Measurements from ENCODE around the gene NT5DC3. TPM values are rescaled to one million over a fixed set of nuclear protein-coding genes. Genes with fewer than 3 reads are reported as not detected.

NT5DC3 gene
- total and polyA plus RNA-seq, 9 of the 15 experiments (the other 6 are each of a cell fraction or from before 2014, with no cell fraction given) = 6.3 to 33.5 (median 24.5) TPM

- ATAC-seq (no peak), DNase-seq (ENCODE audit: extremely low read depth in 1 of 4, low spot score in 3 of 4) (no peak), FAIRE-seq (no peak)
- Histone ChIP-seq H3K9me1 (ENCODE audit: control insufficient read depth, insufficient read depth, low read length) (no peaks in the 10 kb centered on the region), H3K9ac (ENCODE audit: insufficient read depth in 1 of 2, low read depth in 2 of 2, low read length in 2 of 2) (no peak overlapping the region), H3K4me1 (replicated peaks in 1 of 2; ENCODE audit: control insufficient read depth in 2 of 2, insufficient read depth in 2 of 2, low read length in 2 of 2) (peaks cover 0 to 22% of the 10 kb centered on the region in 2 experiments; a peak in 4 of 5 replicates), H3K36me3 (ENCODE audit: control insufficient read depth, insufficient read depth, low read length) (peaks cover 77% of the 10 kb centered on the region), H3K27ac (ENCODE audit: extremely low read depth, low read depth, low read length) (no peak overlapping the region), H3K4me2 (ENCODE audit: insufficient read depth, low read length) (no peak overlapping the region), H3K9me3 (replicated peaks; ENCODE audit: control insufficient read depth, insufficient read depth, low read depth, low read length) (peaks cover 2% of the 10 kb centered on the region; the same call in 1 of the 2 replicates), H3K27me3 (ENCODE audit: control insufficient read depth in 2 of 2, insufficient read depth in 2 of 2, low read length in 2 of 2) (no peaks in the 10 kb centered on the region), H4K20me1 (replicated peaks; ENCODE audit: control insufficient read depth, insufficient read depth, low read length) (no peaks in the 10 kb centered on the region), H2AFZ (ENCODE audit: low read depth, low read length) (no peak overlapping the region), H3K79me2 (ENCODE audit: control insufficient read depth, insufficient read depth, low read length) (peaks cover 62% of the 10 kb centered on the region), H3K4me3 (no peak overlapping the region)
- ChIA-PET CTCF (ENCODE audit: low intra/inter-chr PET ratio) (no interaction called here), POLR2A (interaction anchor here (1.2 kb wide), 1 partner anchor 14 kb away, joined by 3 read pairs; no protein-coding TSS in a partner anchor)
- TF ChIP-seq CEBPG (CRISPR knock-in tag; IDR thresholded peaks at IDR 0.05) (no peak), CEBPG (tag; conservative IDR thresholded peaks at IDR 0.05 in 1 of 2, IDR thresholded peaks at IDR 0.05 in 1 of 2) (no peak), C11orf30 (IDR thresholded peaks at IDR 0.05; ENCODE audit: low read depth) (no peak), PML (IDR thresholded peaks at IDR 0.05; ENCODE audit: low read length) (no peak), ZBTB8A (IDR thresholded peaks at IDR 0.05; ENCODE audit: partially characterized antibody) (no peak), MAZ (CRISPR knock-in tag; conservative IDR thresholded peaks at IDR 0.05 in 1 of 2, IDR thresholded peaks at IDR 0.05 in 1 of 2) (no peak), HLTF (IDR thresholded peaks at IDR 0.05) (no peak), KDM2B (CRISPR knock-in tag; IDR thresholded peaks at IDR 0.05) (no peak), POLR2G (IDR thresholded peaks at IDR 0.05; ENCODE audit: low read depth, low read length) (no peak), KLF13 (tag; IDR thresholded peaks at IDR 0.05; ENCODE audit: borderline replicate concordance, low read depth) (no peak), RHOXF2B (CRISPR knock-in tag; conservative IDR thresholded peaks at IDR 0.05) (no peak), THRAP3 (IDR thresholded peaks at IDR 0.05; ENCODE audit: borderline replicate concordance) (no peak)
- in situ Hi-C loops (cut with MboI) = no loop called here
- no TSS peak for BruUV-seq (replicated peaks)
- intact Hi-C loops (cut with micrococcal nuclease) = no loop called here
- WGBS (ENCODE audit: insufficient coverage, low coverage, missing lambda C conversion rate) = 95% methylated on average over 3 of the region's 3 CpGs
These were observed 27.6 kb downstream of the NT5DC3 start for GRCh38 chr12:103813426-103813825.
